OCI-LY3 (cell line): ENCODE measurements around the gene FBXO38.

Source experiments
- H2AFZ ChIP-seq: fragments of 200-600, 300-600 bp; shearing (Covaris generic); 2 replicates; pipeline ENCODE4 v1.6.0; 2014; ENCODE audit warnings: antibody characterized with exemption, low read depth, low read length
- H3K27ac ChIP-seq: fragments of 200-600, 300-600 bp; sonication (generic); 2 replicates; pipeline ENCODE4 v1.5.1; 2014; ENCODE audit warnings: mild to moderate bottlenecking, low read length, moderate library complexity, mixed read lengths
- H3K27me3 ChIP-seq: fragments of 200-600, 300-600 bp; sonication (generic); 2 replicates; pipeline ENCODE4 v1.6.1; 2014; ENCODE audit warnings: low read depth, low read length, mixed read lengths
- H3K36me3 ChIP-seq: fragments of 200-600, 300-600 bp; sonication (generic); replicated peaks from 2 replicates; pipeline ENCODE3; 2014; ENCODE audit warnings: low read depth, low read length, mixed read lengths
- H3K4me1 ChIP-seq: fragments of 300-600, 200-600 bp; sonication (generic); 2 replicates; pipeline ENCODE4 v1.6.1; 2014; ENCODE audit warnings: low read length, mixed read lengths
- H3K4me2 ChIP-seq: fragments of 200-600, 300-600 bp; sonication (generic); 2 replicates; pipeline ENCODE4 v1.6.1; 2014; ENCODE audit warnings: low read length, mixed read lengths
- H3K4me3 ChIP-seq: fragments of 300-600, 200-600 bp; sonication (generic); 2 replicates; pipeline ENCODE4 v1.5.1; 2014; ENCODE audit warnings: antibody characterized with exemption, mild to moderate bottlenecking, low read length, moderate library complexity
- H3K79me2 ChIP-seq: fragments of 300-600, 200-600 bp; shearing (Covaris generic); 2 replicates; pipeline ENCODE4 v1.6.1; 2014; ENCODE audit warnings: mild to moderate bottlenecking, low read length, mixed read lengths
- H3K9ac ChIP-seq: fragments of 300-600, 200-600 bp; shearing (Covaris generic); 2 replicates; pipeline ENCODE4 v1.6.0; 2014; ENCODE audit warnings: mild to moderate bottlenecking, low read length, moderate library complexity
- H3K9me3 ChIP-seq: fragments of 200-600, 300-600 bp; shearing (Covaris generic); 2 replicates; pipeline ENCODE4 v1.6.1; 2014; ENCODE audit warnings: low read length, mixed read lengths; ENCODE audit not compliant: insufficient read depth
- H4K20me1 ChIP-seq: fragments of 200-600, 300-600 bp; sonication (generic); 2 replicates; pipeline ENCODE4 v1.6.1; 2016; ENCODE audit warnings: low read length, mixed read lengths; ENCODE audit not compliant: insufficient read depth
- CTCF ChIP-seq: fragments of 200-600, 300-600 bp; sonication (generic); IDR thresholded peaks from 2 replicates; pipeline ENCODE4 v1.5.1; 2014; ENCODE audit warnings: antibody characterized with exemption, low read length, low read depth
- EZH2phosphoT487 ChIP-seq: fragments of 200-600 bp; shearing (Covaris generic); IDR thresholded peaks from 2 replicates; pipeline ENCODE4 v1.6.1; 2018; ENCODE audit warnings: antibody characterized with exemption, mixed run types, low read depth

FBXO38 gene

GRCh38 chr5:148437249-148437648 is 53.5 kb downstream of the FBXO38 start:
- Histone ChIP-seq H3K4me1 (no peaks in the 10 kb centered on the region), H3K9me3 (no peaks in the 10 kb centered on the region), H4K20me1 (no peaks in the 10 kb centered on the region), H3K27me3 (no peaks in the 10 kb centered on the region), H3K9ac (no peak overlapping the region), H3K36me3 (peaks cover 14% of the 10 kb centered on the region), H3K4me3 (no peak overlapping the region), H3K79me2 (no peaks in the 10 kb centered on the region), H3K4me2 (no peak overlapping the region), H2AFZ (no peak overlapping the region), H3K27ac (no peak overlapping the region)
- TF ChIP-seq EZH2phosphoT487 (no peak), CTCF (no peak)

DNA sequence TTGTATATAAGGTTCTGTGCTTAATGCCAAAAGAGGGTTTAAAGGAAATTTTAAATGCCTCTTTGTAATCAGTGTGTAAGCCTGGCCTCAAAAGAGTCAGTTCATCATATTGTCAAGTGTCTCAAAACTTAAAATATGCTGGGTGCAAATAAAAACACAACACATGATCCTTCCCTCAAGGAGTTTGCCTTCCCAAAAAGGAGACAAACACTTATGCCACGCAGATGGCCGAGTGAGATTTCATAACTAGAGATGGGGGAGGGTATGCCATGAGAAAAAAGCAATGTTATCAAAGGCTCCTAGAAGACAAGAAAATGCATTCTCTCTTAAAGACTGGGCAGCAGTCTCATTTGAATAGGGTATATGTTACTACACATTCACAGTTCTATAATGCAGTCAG is 55.2 kb downstream of the FBXO38 start:
- Histone ChIP-seq H2AFZ (no peak overlapping the region), H3K79me2 (no peaks in the 10 kb centered on the region), H3K4me2 (no peak overlapping the region), H3K27me3 (no peaks in the 10 kb centered on the region), H3K4me3 (no peak overlapping the region), H3K9ac (no peak overlapping the region), H3K27ac (no peak overlapping the region), H3K4me1 (no peaks in the 10 kb centered on the region), H3K9me3 (no peaks in the 10 kb centered on the region), H4K20me1 (no peaks in the 10 kb centered on the region), H3K36me3 (peaks cover 7% of the 10 kb centered on the region)
- no peak for TF ChIP-seq CTCF
- TF ChIP-seq EZH2phosphoT487 = no peak

- no peaks in the 10 kb centered on the region for H3K4me1 ChIP-seq
- H3K36me3 ChIP-seq = peaks cover 7% of the 10 kb centered on the region
- no peaks in the 10 kb centered on the region for H3K27me3 ChIP-seq
- TF ChIP-seq EZH2phosphoT487 (no peak), CTCF (no peak)
- H4K20me1 ChIP-seq = no peaks in the 10 kb centered on the region
- no peaks in the 10 kb centered on the region for H3K79me2 ChIP-seq
- no peaks in the 10 kb centered on the region for H3K9me3 ChIP-seq
- H3K9ac ChIP-seq = no peak overlapping the region
- H3K4me2 ChIP-seq = no peak overlapping the region
- H3K4me3 ChIP-seq = no peak overlapping the region
- H3K27ac ChIP-seq = no peak overlapping the region
- H2AFZ ChIP-seq = no peak overlapping the region
These were observed 59.5 kb downstream of the FBXO38 start for GRCh38 chr5:148443241-148443640.

DNA sequence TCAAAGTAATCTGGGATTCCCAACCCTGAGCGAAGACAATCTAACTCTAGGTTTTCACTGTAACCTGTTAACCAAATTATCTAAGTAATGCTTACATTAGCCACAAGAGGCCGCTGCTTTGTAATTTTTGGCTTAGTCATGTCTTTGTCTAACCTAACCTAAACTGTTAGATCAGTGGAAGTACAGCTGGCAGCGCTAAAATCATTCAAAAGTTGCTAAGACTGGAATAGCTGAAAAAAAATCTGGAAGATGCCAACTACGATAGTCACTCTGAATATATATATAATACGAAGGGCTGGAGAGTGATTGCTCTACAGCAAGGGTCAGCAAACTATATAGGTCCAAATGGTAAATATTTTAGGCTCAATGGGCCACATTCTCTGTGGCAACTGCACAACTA is 60.2 kb downstream of the FBXO38 start:
- H3K9me3 ChIP-seq = no peaks in the 10 kb centered on the region
- H3K79me2 ChIP-seq = no peaks in the 10 kb centered on the region
- H3K9ac ChIP-seq = no peak overlapping the region
- no peak overlapping the region for H3K27ac ChIP-seq
- H3K27me3 ChIP-seq = no peaks in the 10 kb centered on the region
- H3K36me3 ChIP-seq = peaks cover 7% of the 10 kb centered on the region
- TF ChIP-seq CTCF = peak; percentile 62
- no peak for TF ChIP-seq EZH2phosphoT487
- no peaks in the 10 kb centered on the region for H4K20me1 ChIP-seq
- H3K4me2 ChIP-seq = no peak overlapping the region
- no peak overlapping the region for H2AFZ ChIP-seq
- H3K4me1 ChIP-seq = no peaks in the 10 kb centered on the region
- no peak overlapping the region for H3K4me3 ChIP-seq
